ENCODE data around the gene DNMT3L. TPM values are rescaled to one million over a fixed set of nuclear protein-coding genes. Genes with fewer than 3 reads are reported as not detected.
"Not testable (repeated sequence)": the region's sequence is repeated elsewhere in the genome, so short reads cannot be mapped to it uniquely, and the experiment has no call there.

Gene DNMT3L
- not detected in 2 replicates for total RNA-seq (2014; rRNA removed; shearing (Covaris generic))
- not detected in 2 replicates for polyA plus RNA-seq (2015; cell fraction: cytosol; rRNA removed)
- polyA plus RNA-seq (2015; cell fraction: nucleus; rRNA removed), result not detected in 2 replicates

DNA sequence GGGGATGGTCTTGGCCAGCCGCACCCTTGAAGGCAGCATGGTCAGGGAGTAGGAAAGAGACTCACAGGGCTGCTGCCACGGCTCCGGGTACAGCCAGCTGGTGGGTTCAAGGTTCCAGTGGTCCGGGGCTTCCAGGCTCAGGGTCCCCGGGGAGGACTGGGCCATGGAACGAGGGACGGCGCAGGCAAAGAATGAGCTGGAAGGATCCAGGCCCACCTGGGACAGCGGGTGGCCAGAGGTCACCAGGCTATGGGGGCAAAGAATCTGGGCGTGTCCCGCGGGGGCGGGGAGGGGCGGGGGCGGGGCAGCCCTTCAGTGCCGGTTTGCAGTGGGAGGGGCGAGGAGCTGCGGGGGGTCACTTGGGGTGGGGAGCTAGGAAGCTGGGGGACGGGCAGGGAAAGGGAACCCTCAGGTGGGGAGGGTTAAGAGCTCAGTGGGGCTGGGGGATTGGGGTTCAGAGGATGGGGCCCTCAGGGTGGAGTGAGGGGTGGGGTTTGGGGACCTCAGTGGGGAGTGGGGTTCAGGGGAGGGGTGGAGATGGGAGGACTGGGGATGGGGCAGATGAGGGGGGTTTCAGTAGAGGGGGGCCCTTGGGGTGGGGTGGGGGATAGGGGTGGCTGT lies at the start of gene DNMT3L:
Gene DNMT3L (minus strand): TSS at position 223 of the 621 bp plus-strand sequence. CDS start 638 bp downstream, outside the sequence.
- no peak for DNase-seq (ENCODE audit: low read depth, low spot score)
- in situ Hi-C loops (cut with HindIII; ENCODE audit: low pct_unique_long_range_greater_than_20kb, low sequenced_read_pairs), result no loop called here

DNA sequence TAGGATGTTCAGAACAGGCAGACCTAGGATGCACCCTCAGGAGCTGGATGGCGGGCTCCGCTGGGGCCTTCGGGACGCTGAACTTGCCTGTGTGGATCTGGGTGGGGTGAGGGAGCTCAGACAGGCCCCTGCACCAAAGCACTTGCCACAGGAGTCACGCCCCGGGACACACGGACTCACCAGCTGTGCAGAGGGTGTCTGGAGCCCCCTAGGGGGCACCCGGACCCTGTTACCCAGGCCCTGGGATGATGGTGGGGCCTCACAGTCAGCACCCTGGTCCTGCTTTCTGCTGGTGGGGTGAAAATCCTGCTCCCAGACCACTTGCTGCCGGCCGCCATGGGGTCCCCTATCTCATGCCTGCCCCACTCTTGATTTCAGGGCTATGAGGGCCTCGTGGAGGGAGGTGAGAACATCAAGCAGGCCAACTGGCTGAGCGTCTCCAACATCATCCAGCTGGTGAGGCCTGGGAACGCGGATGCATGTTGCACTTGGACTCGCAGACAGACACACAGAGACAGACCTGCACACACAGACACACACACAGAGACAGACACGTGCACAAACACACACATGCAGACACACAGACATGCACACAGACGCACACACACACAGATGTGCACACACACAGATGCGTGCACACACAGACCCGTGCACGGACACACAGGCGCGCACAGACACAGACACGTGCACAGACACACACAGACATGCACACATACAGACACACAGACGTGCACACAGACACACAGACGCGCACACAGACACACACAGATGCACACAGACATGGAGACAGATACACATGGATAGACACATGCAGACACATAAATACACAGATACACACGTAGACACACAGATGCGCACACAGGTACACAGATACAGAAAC lies 49.2 kb upstream of the DNMT3L start:
- in situ Hi-C loops (cut with HindIII; ENCODE audit: low pct_unique_long_range_greater_than_20kb, low sequenced_read_pairs), result no loop called here
- DNase-seq (ENCODE audit: low read depth, low spot score), result no peak

DNA sequence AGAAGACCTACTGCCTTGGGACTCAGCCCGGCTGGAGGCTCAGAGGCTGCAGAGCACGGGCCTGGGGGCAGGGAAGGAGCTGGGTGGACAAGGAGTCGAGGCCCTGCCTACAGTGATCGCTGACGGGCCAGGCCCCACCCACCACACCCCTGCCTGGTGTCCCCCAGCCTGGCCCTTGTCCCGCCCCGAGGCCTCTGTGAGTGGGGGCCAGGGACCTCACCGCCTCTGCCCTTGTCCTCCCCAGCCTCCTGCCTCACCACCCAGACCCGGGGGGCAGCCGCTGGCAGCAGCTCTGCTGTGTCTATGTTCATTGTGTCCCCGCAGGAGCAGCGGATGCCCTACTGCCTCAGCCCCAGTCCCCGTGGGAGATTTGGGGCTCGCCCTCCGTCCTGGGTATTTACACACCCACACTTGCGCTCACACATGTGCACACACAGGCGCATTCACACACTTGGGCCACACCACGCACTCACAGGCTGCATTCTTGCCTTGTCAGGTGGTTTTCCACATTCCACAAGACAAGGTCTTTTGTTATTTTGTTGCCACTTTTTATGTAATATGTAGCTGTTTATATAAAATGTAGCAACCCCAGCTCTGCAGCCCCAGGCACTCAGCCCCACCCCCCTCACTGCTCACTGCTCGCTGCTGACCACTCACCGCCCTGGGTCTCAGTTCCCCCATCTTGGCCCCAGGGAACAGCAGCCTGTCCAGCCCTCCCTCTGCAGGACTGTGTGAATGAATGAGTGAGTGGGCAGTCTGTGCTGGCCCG lies 45.4 kb upstream of the DNMT3L start:
- in situ Hi-C loops (cut with HindIII; ENCODE audit: low pct_unique_long_range_greater_than_20kb, low sequenced_read_pairs), result no loop called here
- no peak for DNase-seq (ENCODE audit: low read depth, low spot score)

DNA sequence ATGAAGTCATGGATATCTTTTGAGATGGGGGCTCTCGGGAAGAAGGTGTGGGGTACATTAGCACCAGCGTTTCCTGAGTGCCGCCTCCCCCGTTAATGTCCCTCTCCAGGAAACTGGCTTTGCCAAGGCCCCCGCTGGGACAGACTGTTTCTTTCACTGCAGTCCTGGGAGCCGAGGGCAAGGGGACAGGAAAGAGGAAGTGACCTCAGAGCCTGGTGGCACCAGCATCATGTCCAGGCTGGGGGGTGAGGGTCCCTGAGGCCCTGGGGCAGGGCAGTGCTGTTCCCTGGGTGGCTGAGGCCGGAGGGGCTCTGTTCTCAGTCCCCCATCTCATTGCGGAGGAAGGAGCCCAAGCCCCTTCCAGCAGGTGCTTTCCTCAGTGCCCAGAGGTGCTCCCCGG lies 44.0 kb upstream of the DNMT3L start:
- in situ Hi-C loops (cut with HindIII; ENCODE audit: low pct_unique_long_range_greater_than_20kb, low sequenced_read_pairs), result no loop called here
- DNase-seq (ENCODE audit: low read depth, low spot score), result no peak

DNA sequence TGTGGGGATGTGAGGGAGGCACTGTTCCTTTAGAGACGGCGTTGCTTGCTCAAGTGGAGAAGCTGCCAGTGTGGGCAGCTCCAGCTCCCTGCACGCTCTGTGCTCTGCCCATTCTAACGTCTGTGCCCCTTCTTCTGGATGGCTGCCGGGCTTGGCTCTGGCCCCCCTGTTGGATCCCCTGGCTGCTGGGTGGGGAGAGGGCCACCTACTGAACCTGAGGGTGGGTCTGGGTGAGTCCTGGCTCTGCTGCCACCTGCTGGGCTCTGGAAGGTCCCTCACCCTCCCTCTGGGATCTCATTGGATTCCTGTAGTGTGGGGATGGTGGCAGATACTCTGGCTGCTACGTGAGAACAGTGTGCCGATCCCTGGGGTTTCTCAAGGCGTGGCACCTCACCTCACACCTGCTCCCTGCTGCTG lies 43.2 kb upstream of the DNMT3L start:
- in situ Hi-C loops (cut with HindIII; ENCODE audit: low pct_unique_long_range_greater_than_20kb, low sequenced_read_pairs), result no loop called here

DNA sequence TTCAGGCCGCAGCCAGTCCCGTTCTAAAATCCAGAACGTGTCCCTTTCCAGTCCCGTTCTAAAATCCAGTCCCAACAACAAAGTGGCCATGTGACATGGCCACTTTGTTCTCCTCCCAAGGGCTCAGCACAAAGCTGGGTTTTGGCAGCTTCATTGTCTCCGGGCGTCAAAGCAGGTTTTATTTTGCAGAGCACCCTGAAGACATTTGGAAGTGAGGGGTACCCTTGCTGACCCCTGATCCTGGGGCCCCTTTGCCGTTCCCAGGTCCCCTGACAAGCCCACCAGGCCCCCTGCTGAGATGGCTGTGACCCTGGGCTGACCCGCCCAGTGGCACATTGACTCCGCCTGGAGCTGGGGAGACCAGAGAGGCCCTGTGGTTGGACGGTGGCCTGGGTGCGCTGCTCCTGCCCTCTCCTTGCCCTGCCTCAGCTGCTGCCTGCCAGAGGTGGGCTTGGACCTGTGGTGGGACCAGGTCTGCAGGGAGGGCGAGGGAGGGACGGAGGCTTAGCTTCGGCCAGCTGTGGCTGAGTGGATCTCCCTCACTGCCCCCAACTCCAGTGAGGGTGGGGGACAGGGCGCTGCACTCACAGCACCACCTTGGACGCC lies 42.4 kb upstream of the DNMT3L start:
- in situ Hi-C loops (cut with HindIII; ENCODE audit: low pct_unique_long_range_greater_than_20kb, low sequenced_read_pairs), result no loop called here
- DNase-seq (ENCODE audit: low read depth, low spot score), result no peak

More for the DNA sequence above, 43.2 kb upstream of the DNMT3L start:
- DNase-seq (ENCODE audit: low read depth, low spot score), result peak; percentile 54

- in situ Hi-C loops (cut with HindIII; ENCODE audit: low pct_unique_long_range_greater_than_20kb, low sequenced_read_pairs), result no loop called here
- DNase-seq (ENCODE audit: low read depth, low spot score), result no peak
Measured at GRCh38 chr21:44303490-44303981, 41.8 kb upstream of the DNMT3L start.

- peak; percentile 12 for DNase-seq (ENCODE audit: low read depth, low spot score)
- in situ Hi-C loops (cut with HindIII; ENCODE audit: low pct_unique_long_range_greater_than_20kb, low sequenced_read_pairs), result not testable (repeated sequence)
Measured at GRCh38 chr21:44302573-44303401, 41.1 kb upstream of the DNMT3L start.

DNA sequence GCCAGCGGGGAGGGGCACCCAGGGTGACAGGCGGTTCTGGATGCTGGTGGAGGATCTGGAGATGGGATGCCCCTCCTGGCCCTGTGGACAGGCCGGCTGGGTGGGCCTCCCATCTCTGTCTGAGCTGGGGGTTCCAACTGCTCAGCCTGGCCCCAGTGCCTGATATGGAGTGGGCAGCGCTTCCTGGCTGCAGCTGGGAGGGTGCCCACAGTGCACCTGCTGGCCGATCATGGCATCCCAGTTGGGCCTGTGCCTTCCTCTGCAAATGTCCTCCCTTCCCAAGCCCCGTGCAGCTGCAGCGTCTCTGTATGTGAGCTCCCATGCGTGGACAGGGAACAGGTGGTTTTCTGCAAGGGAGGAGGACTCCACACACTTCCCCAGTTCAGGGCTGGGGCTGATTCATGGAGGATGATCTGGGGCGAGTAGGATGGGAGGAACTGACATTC lies 40.3 kb upstream of the DNMT3L start:
- in situ Hi-C loops (cut with HindIII; ENCODE audit: low pct_unique_long_range_greater_than_20kb, low sequenced_read_pairs), result no loop called here
- DNase-seq (ENCODE audit: low read depth, low spot score), result no peak

GRCh38 chr21:44301141-44301540 lies 39.4 kb upstream of the DNMT3L start:
- no peak for DNase-seq (ENCODE audit: low read depth, low spot score)
- in situ Hi-C loops (cut with HindIII; ENCODE audit: low pct_unique_long_range_greater_than_20kb, low sequenced_read_pairs), result no loop called here

DNA sequence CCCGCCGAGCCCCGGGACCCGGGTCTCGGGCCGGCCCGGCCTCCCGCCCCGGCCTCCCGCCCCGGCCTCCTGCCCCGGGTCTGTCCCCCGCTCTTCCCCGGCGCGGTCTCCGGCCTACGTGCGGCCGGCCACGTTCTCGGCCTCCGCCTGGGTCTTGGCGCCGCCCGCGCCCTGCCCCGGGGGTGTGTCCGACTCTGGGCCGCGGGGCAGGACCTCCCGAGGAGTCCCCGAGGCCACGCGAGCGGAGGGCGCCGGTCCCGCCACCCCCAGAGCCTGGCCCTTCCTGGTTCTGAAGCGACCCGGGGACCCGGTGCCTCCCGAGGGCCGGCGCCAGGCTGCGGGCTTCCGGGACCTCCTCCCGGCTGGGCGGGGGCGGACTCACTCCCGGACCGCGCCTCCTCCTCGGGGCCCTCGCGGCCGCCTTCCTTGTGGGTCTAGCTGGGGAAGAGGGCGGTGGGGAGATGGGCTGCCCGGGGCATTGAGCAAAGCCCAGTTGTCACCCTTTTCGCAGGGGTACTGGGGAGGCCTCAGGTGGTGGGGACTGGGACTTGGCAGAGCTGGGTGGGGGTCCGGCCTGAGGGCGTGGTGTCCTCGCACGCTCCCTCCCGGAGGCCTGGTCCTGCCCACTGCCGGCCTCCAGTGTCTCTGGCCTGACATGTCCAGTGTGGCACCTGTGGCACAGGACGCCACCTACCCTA lies 38.7 kb upstream of the DNMT3L start:
- in situ Hi-C loops (cut with HindIII; ENCODE audit: low pct_unique_long_range_greater_than_20kb, low sequenced_read_pairs), result no loop called here

DNA sequence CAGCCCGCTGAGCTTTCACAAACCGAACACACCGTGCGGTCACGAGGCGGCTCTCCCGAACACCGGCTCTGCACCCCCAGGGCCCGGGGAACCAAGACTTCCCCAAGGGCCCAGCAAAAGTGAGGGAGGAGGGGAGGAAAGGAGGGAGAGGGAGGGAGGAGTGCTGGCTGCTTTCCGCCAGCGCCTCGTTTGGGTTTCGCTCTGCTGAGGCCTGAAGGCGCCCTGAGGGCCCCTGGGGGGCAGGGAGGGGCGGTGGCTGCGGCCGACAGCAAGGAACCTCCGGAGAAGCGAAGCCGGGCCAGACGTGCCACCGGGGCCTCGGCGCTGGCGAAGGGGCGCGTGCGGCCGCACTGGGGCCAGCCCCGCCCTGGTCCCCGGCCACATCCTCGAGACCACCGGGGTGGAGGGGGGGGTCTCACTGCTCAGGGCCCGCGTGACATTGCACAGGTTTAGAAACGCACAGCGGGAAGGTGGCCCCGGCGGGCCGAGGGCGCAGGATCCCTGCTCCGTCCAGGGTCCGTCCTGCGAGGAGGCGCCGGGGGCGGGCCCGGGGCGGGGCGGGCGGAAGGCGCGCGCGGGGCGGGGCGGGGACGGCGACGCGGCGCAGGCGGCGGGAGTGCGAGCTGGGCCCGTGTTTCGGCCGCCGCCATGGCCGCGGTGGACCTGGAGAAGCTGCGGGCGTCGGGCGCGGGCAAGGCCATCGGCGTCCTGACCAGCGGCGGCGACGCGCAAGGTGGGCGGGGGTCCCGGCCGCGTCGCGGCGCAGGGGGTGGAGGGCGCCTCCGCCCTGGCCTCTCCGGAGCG lies 38.0 kb upstream of the DNMT3L start, which contains the start of gene PFKL:
Gene PFKL (plus strand): TSS at position 596 of the 804 bp plus-strand sequence. CDS start 53 bp downstream, at position 649.
- in situ Hi-C loops (cut with HindIII; ENCODE audit: low pct_unique_long_range_greater_than_20kb, low sequenced_read_pairs), result no loop called here
- DNase-seq (ENCODE audit: low read depth, low spot score), result peak; percentile 41

More for the DNA sequence above, 38.7 kb upstream of the DNMT3L start:
- DNase-seq (ENCODE audit: low read depth, low spot score), result peak; percentile 41

- peak; percentile 5 for DNase-seq (ENCODE audit: low read depth, low spot score)
- in situ Hi-C loops (cut with HindIII; ENCODE audit: low pct_unique_long_range_greater_than_20kb, low sequenced_read_pairs), result no loop called here
Measured at GRCh38 chr21:44299085-44299457, 37.4 kb upstream of the DNMT3L start.

GRCh38 chr21:44298301-44298700 lies 36.6 kb upstream of the DNMT3L start:
- in situ Hi-C loops (cut with HindIII; ENCODE audit: low pct_unique_long_range_greater_than_20kb, low sequenced_read_pairs), result no loop called here
- DNase-seq (ENCODE audit: low read depth, low spot score), result no peak

Measured in SK-MEL-5 (cell line).